Nephron (organoid): ENCODE data around the gene CFAP65.

Experiments
- H3K27ac Mint-ChIP-seq, 3 experiments: 2 replicates each; pipeline ENCODE4 v1.8.0; 2020; ENCODE audit warnings: mixed read lengths in 3 of 3, mild to moderate bottlenecking in 2 of 3, moderate library complexity in 1 of 3
- H3K27me3 Mint-ChIP-seq: 2 replicates; pipeline ENCODE4 v1.8.0; 2021; ENCODE audit warnings: low read depth, mild to moderate bottlenecking, moderate library complexity, mixed read lengths
- H3K36me3 Mint-ChIP-seq: 2 replicates; pipeline ENCODE4 v1.8.0; 2020; ENCODE audit warnings: low read depth, mixed read lengths
- H3K4me1 Mint-ChIP-seq: 2 replicates; pipeline ENCODE4 v1.8.0; 2020; ENCODE audit warnings: mixed read lengths
- H3K4me3 Mint-ChIP-seq, 3 experiments: 2 replicates each; pipeline ENCODE4 v1.8.0; 2020; ENCODE audit warnings: mild to moderate bottlenecking in 3 of 3, mixed read lengths in 3 of 3, moderate library complexity in 2 of 3
- H3K9me3 Mint-ChIP-seq: 2 replicates; pipeline ENCODE4 v1.8.0; 2020; ENCODE audit warnings: mixed read lengths
- CTCF ChIP-seq, 3 experiments: fragments of 200-600 bp; sonication (generic); IDR thresholded peaks; one replicate each; pipeline ENCODE4 v1.5.0; 2021; ENCODE audit warnings: antibody characterized with exemption in 3 of 3; ENCODE audit not compliant: unreplicated experiment in 3 of 3

CFAP65 gene

GRCh38 chr2:219031005-219031738 is 10.1 kb downstream of the CFAP65 start:
- Mint-ChIP-seq H3K4me1 (no peaks in the 10 kb centered on the region), H3K36me3 (no peaks in the 10 kb centered on the region), H3K27ac (no peak overlapping the region), H3K9me3 (no peaks in the 10 kb centered on the region), H3K27me3 (peaks cover 73% of the 10 kb centered on the region), H3K4me3 (no peak overlapping the region)
- no peak for TF ChIP-seq CTCF (IDR thresholded peaks at IDR 0.05; ENCODE audit: unreplicated experiment in 3 of 3)

- Mint-ChIP-seq H3K36me3 (no peaks in the 10 kb centered on the region), H3K4me3 (no peak overlapping the region), H3K4me1 (no peaks in the 10 kb centered on the region), H3K27me3 (peaks cover 73% of the 10 kb centered on the region), H3K9me3 (no peaks in the 10 kb centered on the region), H3K27ac (no peak overlapping the region)
- no peak for TF ChIP-seq CTCF (IDR thresholded peaks at IDR 0.05; ENCODE audit: unreplicated experiment in 3 of 3)
Measured at GRCh38 chr2:219030177-219030940, 11.0 kb downstream of the CFAP65 start.

- Mint-ChIP-seq H3K27me3 (peaks cover 68% of the 10 kb centered on the region), H3K27ac (no peak overlapping the region), H3K9me3 (no peaks in the 10 kb centered on the region), H3K4me1 (no peaks in the 10 kb centered on the region), H3K4me3 (no peak overlapping the region), H3K36me3 (no peaks in the 10 kb centered on the region)
- peak; percentile 89 to 96 (median 95) for TF ChIP-seq CTCF (IDR thresholded peaks at IDR 0.05; ENCODE audit: unreplicated experiment in 3 of 3)
Measured at GRCh38 chr2:219029829-219030165, 11.5 kb downstream of the CFAP65 start.

- H3K27ac Mint-ChIP-seq = no peak overlapping the region
- H3K9me3 Mint-ChIP-seq = no peaks in the 10 kb centered on the region
- no peaks in the 10 kb centered on the region for H3K36me3 Mint-ChIP-seq
- no peak for TF ChIP-seq CTCF (IDR thresholded peaks at IDR 0.05; ENCODE audit: unreplicated experiment in 3 of 3)
- H3K4me1 Mint-ChIP-seq = no peaks in the 10 kb centered on the region
- no peak overlapping the region for H3K4me3 Mint-ChIP-seq
- H3K27me3 Mint-ChIP-seq = peaks cover 63% of the 10 kb centered on the region
Measured at GRCh38 chr2:219028996-219029828, 12.1 kb downstream of the CFAP65 start.

- no peak for TF ChIP-seq CTCF (IDR thresholded peaks at IDR 0.05; ENCODE audit: unreplicated experiment in 3 of 3)
- peaks cover 55% of the 10 kb centered on the region for H3K27me3 Mint-ChIP-seq
- no peaks in the 10 kb centered on the region for H3K4me1 Mint-ChIP-seq
- H3K4me3 Mint-ChIP-seq = no peak overlapping the region
- no peaks in the 10 kb centered on the region for H3K9me3 Mint-ChIP-seq
- H3K36me3 Mint-ChIP-seq = no peaks in the 10 kb centered on the region
- H3K27ac Mint-ChIP-seq = no peak overlapping the region
Measured at GRCh38 chr2:219028141-219028540, 13.2 kb downstream of the CFAP65 start.
